AG04450 (cell line): ENCODE data around the gene DEDD2. TPM values are rescaled to one million over a fixed set of nuclear protein-coding genes. Genes with fewer than 3 reads are reported as not detected.
A peak's percentile ranks its signal among the peaks of the same experiment; 100 is the strongest.

Source experiments
- CTCF ChIA-PET: fragments of 300-600, 350-600 bp; formaldehyde crosslinking; extraction: SDS; loops from one replicate; lab custom pipeline; 2022; ENCODE audit warnings: antibody characterized with exemption, inconsistent platforms; lab: Charles Lee
- POLR2A ChIA-PET: fragments of 350-600 bp; formaldehyde crosslinking; extraction: SDS; loops from one replicate; lab custom pipeline; 2021; ENCODE audit warnings: antibody characterized with exemption, inconsistent platforms; lab: Yijun Ruan, JAX
- DNase-seq: peaks from one replicate; pipeline ENCODE4 v3.0.0-alpha.2; 2011; ENCODE audit warnings: low read depth, low spot score
- H3K27ac ChIP-seq: one replicate; pipeline ENCODE4 v1.5.1; 2012; ENCODE audit warnings: low read depth, low read length, control low read depth
- H3K27me3 ChIP-seq: one replicate; pipeline ENCODE4 v1.6.0; 2012; ENCODE audit warnings: low read length; ENCODE audit not compliant: control insufficient read depth, insufficient read depth
- H3K4me3 ChIP-seq: 2 replicates; pipeline ENCODE4 v1.5.1; 2011; ENCODE audit warnings: mild to moderate bottlenecking, low read depth, low read length, control low read depth
- H3K9me3 ChIP-seq: 2 replicates; pipeline ENCODE4 v1.5.1; 2012; ENCODE audit warnings: low read length; ENCODE audit not compliant: control insufficient read depth, insufficient read depth
- CTCF ChIP-seq: IDR thresholded peaks from 2 replicates; pipeline ENCODE4 v1.5.1; 2011; ENCODE audit warnings: low read depth, low read length, control low read depth, inconsistent platforms
- polyA plus RNA-seq: library from polyadenylated mRNA; depleted of rRNA; stranded (reverse); fragments of >200 nt; gene quantifications from 2 replicates; pipeline ENCODE4 v1.2.3, GENCODE V29; 2011

The DEDD2 gene
- polyA plus RNA-seq, 1 experiment, result 11.8 TPM

- H3K4me3 ChIP-seq, result no peak overlapping the region
- CTCF ChIA-PET, result interaction anchor here (1.0 to 1.4 kb wide), 3 partner anchors 10 to 100 kb away, joined by 3 to 4 read pairs (median 3); no protein-coding TSS in a partner anchor
- no peak for DNase-seq
- H3K27ac ChIP-seq, result no peak overlapping the region
- no peaks in the 10 kb centered on the region for H3K27me3 ChIP-seq
- POLR2A ChIA-PET, result interaction anchor here (0.9 to 1.8 kb wide), 3 partner anchors 8 to 120 kb away, joined by 3 to 6 read pairs (median 4); no protein-coding TSS in a partner anchor
- H3K9me3 ChIP-seq, result no peaks in the 10 kb centered on the region
- no peak for TF ChIP-seq CTCF
Observed at GRCh38 chr19:42233106-42233505, 15.6 kb upstream of the DEDD2 start.

GRCh38 chr19:42232435-42232834 is 15.0 kb upstream of the DEDD2 start:
- no peak for TF ChIP-seq CTCF
- no peak for DNase-seq
- Histone ChIP-seq H3K27me3 (no peaks in the 10 kb centered on the region), H3K4me3 (no peak overlapping the region), H3K9me3 (no peaks in the 10 kb centered on the region), H3K27ac (no peak overlapping the region)
- ChIA-PET CTCF (interaction anchor here (0.6 to 1.4 kb wide), 3 partner anchors 9 to 124 kb away, joined by 3 to 6 read pairs (median 6); no protein-coding TSS in a partner anchor), POLR2A (interaction anchor here (0.9 to 1.8 kb wide), 3 partner anchors 9 to 119 kb away, joined by 3 to 6 read pairs (median 4); no protein-coding TSS in a partner anchor)

GRCh38 chr19:42230571-42230970 is 13.1 kb upstream of the DEDD2 start:
- POLR2A ChIA-PET, result no interaction called here
- no peak for TF ChIP-seq CTCF
- Histone ChIP-seq H3K4me3 (no peak overlapping the region), H3K27ac (no peak overlapping the region), H3K27me3 (no peaks in the 10 kb centered on the region), H3K9me3 (no peaks in the 10 kb centered on the region)
- DNase-seq, result no peak
- CTCF ChIA-PET, result no interaction called here

GRCh38 chr19:42229855-42230351 is 12.4 kb upstream of the DEDD2 start:
- Histone ChIP-seq H3K27me3 (no peaks in the 10 kb centered on the region), H3K9me3 (no peaks in the 10 kb centered on the region), H3K4me3 (no peak overlapping the region), H3K27ac (peak overlapping the region; percentile 21)
- CTCF ChIA-PET, result no interaction called here
- TF ChIP-seq CTCF, result no peak
- DNase-seq, result no peak
- POLR2A ChIA-PET, result no interaction called here

- DNase-seq, result no peak
- H3K27ac ChIP-seq, result peak overlapping the region; percentile 21
- H3K9me3 ChIP-seq, result no peaks in the 10 kb centered on the region
- no peak overlapping the region for H3K4me3 ChIP-seq
- ChIA-PET POLR2A (no interaction called here), CTCF (interaction anchor here (1.8 kb wide), 1 partner anchor 121 kb away, joined by 7 read pairs; no protein-coding TSS in a partner anchor)
- no peak for TF ChIP-seq CTCF
- no peaks in the 10 kb centered on the region for H3K27me3 ChIP-seq
Observed at GRCh38 chr19:42229301-42229854, 11.9 kb upstream of the DEDD2 start.
